Activated gamma-delta T cell treated with Interleukin-2 at 50 U/mL for 16 hours (primary cell): ENCODE results near the gene ARRDC4.

Experiments used
- DNase-seq: peaks from one replicate; pipeline ENCODE4 v3.0.0-alpha.2; 2020

ARRDC4 gene

GRCh38 chr15:98000249-98001203, 40.0 kb downstream of the ARRDC4 start:
- DNase-seq, result no peak

GRCh38 chr15:98001663-98002194, 41.2 kb downstream of the ARRDC4 start:
- no peak for DNase-seq

DNA sequence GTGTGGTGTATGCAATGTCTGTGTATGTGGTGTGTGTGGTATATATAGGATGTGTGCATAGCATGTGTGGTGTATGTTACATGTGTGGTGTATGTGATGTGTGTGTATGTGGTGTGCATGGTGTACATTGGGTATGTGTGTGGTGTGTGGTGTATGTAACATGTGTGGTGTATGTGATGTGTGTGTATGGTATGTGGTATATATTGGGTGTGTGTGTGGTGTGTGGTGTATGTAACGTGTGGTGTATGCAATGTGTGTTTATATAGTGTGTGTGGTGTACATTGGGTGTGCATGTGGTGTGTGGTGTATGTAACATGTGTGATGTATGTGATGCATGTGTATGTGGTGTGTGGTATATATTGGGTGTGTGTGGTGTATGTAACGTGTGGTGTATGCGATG, 41.9 kb downstream of the ARRDC4 start:
- DNase-seq, result no peak

GRCh38 chr15:98002866-98003265, 42.4 kb downstream of the ARRDC4 start:
- DNase-seq, result no peak

DNA sequence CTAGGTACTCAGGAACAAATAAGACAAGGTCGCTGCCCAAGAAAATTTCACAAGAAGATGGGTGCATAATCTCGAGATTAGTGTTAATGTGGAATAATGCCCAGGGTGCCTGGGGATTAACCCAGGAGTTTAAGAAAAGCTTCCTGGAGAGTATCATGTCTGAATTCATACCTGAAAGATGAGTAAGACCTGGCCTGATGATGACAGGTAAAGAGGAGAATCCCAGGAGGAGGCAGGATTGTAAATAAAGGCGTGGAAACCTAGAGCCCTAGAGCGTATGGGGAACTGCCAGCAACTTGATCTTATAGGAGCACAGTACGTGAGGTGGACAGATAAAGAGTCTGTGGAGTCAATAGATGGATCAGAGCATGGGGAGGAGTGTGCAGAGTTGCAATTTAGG, 43.0 kb downstream of the ARRDC4 start:
- no peak for DNase-seq

GRCh38 chr15:98003996-98004395, 43.5 kb downstream of the ARRDC4 start:
- no peak for DNase-seq

- no peak for DNase-seq
These were observed 45.2 kb downstream of the ARRDC4 start for GRCh38 chr15:98005659-98006058.

GRCh38 chr15:98009169-98009568, 48.7 kb downstream of the ARRDC4 start:
- no peak for DNase-seq

DNA sequence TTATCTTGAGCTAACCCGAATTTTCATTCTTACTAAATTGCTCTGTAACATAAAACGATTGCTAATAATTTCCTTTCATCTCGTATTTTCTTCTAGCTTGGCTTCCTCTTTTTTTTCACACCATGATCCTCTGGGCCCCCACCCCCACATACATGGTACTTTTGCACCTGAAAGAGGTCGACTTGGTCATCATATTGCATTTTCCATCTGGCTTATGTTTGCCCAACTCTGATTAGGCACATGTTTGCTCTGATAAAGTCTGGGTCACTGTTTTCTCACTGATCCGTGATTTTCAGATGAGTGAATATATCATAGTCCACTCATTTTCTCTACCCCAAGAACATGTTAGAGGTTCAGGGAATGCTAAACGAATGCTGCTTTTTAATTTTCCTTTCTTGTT, 49.5 kb downstream of the ARRDC4 start:
- no peak for DNase-seq

DNA sequence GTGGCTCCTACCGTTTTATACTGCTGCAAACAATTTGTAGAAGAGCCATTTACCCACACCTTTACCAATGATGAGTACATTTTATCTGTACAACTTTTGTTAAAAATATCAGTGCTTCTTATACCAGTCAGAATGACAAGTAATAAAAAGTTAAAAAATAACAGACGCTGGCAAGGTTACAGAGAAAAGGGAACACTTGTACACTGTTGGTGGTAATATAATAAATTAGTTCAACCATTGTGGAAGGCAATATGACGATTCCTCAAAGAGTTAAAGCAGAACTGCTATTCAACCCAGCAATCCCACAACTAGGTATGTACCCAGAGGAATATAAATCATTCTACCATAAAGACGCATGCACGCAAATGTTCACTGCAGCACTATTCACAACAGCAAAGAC, 51.9 kb downstream of the ARRDC4 start:
- no peak for DNase-seq

DNA sequence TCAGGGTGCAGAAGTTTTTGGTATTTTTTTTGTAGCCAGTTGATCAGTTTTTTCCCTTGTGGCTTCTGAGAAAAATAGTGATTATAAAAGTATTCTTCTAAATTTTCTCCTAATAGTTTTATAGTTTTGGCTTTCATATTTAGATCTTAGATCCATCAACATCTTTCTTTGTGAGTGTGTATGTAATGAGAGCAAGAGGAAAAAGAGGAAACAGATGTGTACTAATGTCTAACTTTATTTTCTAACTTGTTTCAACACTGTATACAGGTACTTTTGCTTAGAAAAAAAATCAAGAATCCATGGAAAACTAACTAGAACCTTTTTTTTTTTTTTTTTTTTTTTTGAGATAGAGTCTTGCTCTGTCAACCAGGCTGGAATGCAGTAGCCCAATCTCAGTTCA, 53.1 kb downstream of the ARRDC4 start:
- no peak for DNase-seq

DNA sequence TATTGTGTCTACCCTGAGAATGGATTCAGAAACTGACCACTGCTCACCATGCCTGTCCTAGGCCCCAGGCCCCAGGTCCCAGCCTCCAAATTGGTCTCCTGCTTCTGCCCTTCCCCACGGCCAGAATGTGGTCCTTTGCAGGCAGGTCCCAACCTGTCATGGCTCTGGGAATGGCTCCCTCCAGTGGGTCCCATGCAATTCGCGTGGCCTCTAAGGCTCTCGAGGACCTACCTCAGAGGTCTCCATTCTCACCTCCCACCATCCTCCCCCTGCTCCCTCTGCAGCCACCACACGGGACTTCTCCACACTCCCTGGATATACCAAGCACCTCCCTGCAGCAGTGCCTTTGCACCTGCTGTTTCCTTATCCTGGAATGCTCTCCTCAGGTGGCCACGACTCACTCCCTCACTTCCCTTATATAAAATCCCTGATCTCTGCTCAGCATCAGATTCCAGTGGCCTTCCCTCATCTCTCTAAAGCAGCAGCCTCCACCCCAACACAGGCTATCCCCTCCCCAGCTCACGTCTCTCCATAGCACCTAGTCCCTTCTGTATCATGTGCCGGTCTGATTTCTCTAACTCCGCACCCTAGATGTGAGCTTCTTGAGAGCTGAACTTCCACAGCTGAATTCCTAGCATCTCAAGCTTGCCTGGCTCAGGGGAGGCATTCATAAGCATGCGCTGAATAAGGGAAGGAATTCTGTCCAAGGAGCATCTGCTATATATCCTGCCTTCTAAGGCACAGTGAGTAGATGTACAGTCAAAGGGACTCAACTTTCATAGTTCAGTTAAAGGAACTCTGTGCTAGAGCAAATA, 56.9 kb downstream of the ARRDC4 start:
- no peak for DNase-seq

DNA sequence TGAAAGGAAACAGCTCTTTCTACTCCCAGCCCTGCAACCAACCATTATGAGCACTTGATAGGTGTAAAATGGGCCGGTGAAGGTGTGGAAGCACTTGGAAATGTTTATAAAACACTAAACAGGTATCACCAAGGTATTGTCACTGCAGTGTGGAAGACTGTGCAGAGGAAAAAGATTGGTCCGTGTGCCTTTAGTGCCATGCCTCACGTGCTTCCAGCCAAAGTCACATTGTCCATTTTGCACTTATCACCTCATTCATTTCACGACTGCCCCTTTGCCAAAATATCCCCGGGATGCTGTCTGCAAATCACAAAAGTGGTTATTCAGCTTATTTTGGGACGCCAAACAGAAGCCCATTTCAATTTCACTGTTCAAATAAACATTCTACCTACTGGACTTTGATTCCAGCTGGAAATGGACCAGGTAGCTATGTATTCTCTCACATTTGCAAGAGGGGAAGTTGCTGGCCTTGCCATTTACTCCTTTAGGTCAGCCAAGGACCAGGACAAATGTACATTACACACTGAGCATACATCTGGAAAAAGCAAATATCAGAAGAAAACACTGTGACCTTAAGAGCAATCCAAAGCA, 58.4 kb downstream of the ARRDC4 start:
- no peak for DNase-seq
